Suprapubic skin (tissue), 4 donors: ENCODE results near the gene CHMP3. TPM values are rescaled to one million over a fixed set of nuclear protein-coding genes. Genes with fewer than 3 reads are reported as not detected.
"Not testable (repeated sequence)": the region's sequence is repeated elsewhere in the genome, so short reads cannot be mapped to it uniquely, and the experiment has no call there.

ENCODE experiments used
- DNase-seq, 2 donors: peaks; one replicate each; pipeline ENCODE4 v3.0.0-alpha.2; 2019; ENCODE audit warnings: low spot score in 2 of 2
- H3K27ac ChIP-seq: fragments of 200-600 bp; sonication (generic); one replicate; pipeline ENCODE4 v1.5.1; 2019
- H3K27me3 ChIP-seq: fragments of 200-600 bp; sonication (generic); one replicate; pipeline ENCODE4 v1.5.1; 2019
- H3K36me3 ChIP-seq: fragments of 200-600 bp; sonication (generic); one replicate; pipeline ENCODE4 v1.5.1; 2019
- H3K4me1 ChIP-seq: fragments of 200-600 bp; sonication (generic); one replicate; pipeline ENCODE4 v1.5.1; 2019
- H3K4me3 ChIP-seq: fragments of 200-600 bp; sonication (generic); one replicate; pipeline ENCODE4 v1.5.1; 2019; ENCODE audit warnings: mild to moderate bottlenecking
- H3K9me3 ChIP-seq: fragments of 200-600 bp; sonication (generic); one replicate; pipeline ENCODE4 v1.5.1; 2019
- CTCF ChIP-seq, 2 donors: fragments of 200-600 bp in 1 of 2; fragments of 450-650 bp in 1 of 2; sonication (generic) in 1 of 2; IDR thresholded peaks; one replicate each; pipeline ENCODE4 v1.5.1; 2016 to 2019; ENCODE audit warnings: antibody characterized with exemption in 2 of 2, mild to moderate bottlenecking in 1 of 2, moderate library complexity in 1 of 2
- EP300 ChIP-seq: sonication (generic); formaldehyde crosslinking; IDR thresholded peaks from one replicate; pipeline ENCODE4 v1.6.1; 2017; ENCODE audit warnings: antibody characterized with exemption
- POLR2A ChIP-seq, 2 donors: fragments of 450-650 bp; IDR thresholded peaks; one replicate each; pipeline ENCODE4 v1.6.1; 2017; ENCODE audit warnings: antibody characterized with exemption in 2 of 2, mild to moderate bottlenecking in 2 of 2, moderate library complexity in 2 of 2
- POLR2AphosphoS5 ChIP-seq, 3 donors: sonication (generic); formaldehyde crosslinking; IDR thresholded peaks; one replicate each; pipeline ENCODE4 v1.6.1; 2017; ENCODE audit warnings: antibody characterized with exemption in 3 of 3
- WGBS: methylation state at CpG from one replicate; pipeline ENCODE4 v1.1.5; 2018; 5-methylcytosine and 5-hydroxymethylcytosine counted together
- total RNA-seq, 4 donors: library from RNA; depleted of rRNA; stranded (reverse); fragments of >200 nt; gene quantifications; one replicate each; pipeline ENCODE4 v1.1.0, GENCODE V29; 2016

Gene CHMP3
- total RNA-seq, 4 donors from 2014 or later = 77.5 to 104 (median 92.4) TPM

- Histone ChIP-seq H3K9me3 (no peaks in the 10 kb centered on the region), H3K36me3 (no peaks in the 10 kb centered on the region), H3K4me1 (peaks cover 36% of the 10 kb centered on the region), H3K4me3 (peak overlapping the region; percentile 92), H3K27ac (peak overlapping the region; percentile 100), H3K27me3 (no peaks in the 10 kb centered on the region)
- no peak for DNase-seq
- WGBS = under 1% methylated on average over 16 of the region's 16 CpGs
- TF ChIP-seq CTCF (IDR thresholded peaks at IDR 0.05) = no peak
- no peak for TF ChIP-seq EP300
- TF ChIP-seq POLR2A (IDR thresholded peaks at IDR 0.05) = no peak
- no peak for TF ChIP-seq POLR2AphosphoS5 (IDR thresholded peaks at IDR 0.05)
Measured at GRCh38 chr2:86562485-86562921, 740 bp downstream of the CHMP3 start.

GRCh38 chr2:86557836-86558235, 5.4 kb downstream of the CHMP3 start:
- Histone ChIP-seq H3K27ac (no peak overlapping the region), H3K4me3 (no peak overlapping the region), H3K9me3 (no peaks in the 10 kb centered on the region), H3K27me3 (no peaks in the 10 kb centered on the region), H3K4me1 (peaks cover 23% of the 10 kb centered on the region), H3K36me3 (no peaks in the 10 kb centered on the region)
- WGBS = 97% methylated on average over 2 of the region's 2 CpGs
- DNase-seq = no peak
- TF ChIP-seq CTCF (IDR thresholded peaks at IDR 0.05) (no peak), POLR2AphosphoS5 (IDR thresholded peaks at IDR 0.05) (no peak), POLR2A (IDR thresholded peaks at IDR 0.05) (no peak), EP300 (no peak)

- Histone ChIP-seq H3K4me3 (no peak overlapping the region), H3K36me3 (no peaks in the 10 kb centered on the region), H3K27me3 (no peaks in the 10 kb centered on the region), H3K9me3 (no peaks in the 10 kb centered on the region), H3K27ac (no peak overlapping the region), H3K4me1 (peaks cover 14% of the 10 kb centered on the region)
- TF ChIP-seq POLR2AphosphoS5 (IDR thresholded peaks at IDR 0.05) (no peak), CTCF (IDR thresholded peaks at IDR 0.05) (no peak), EP300 (no peak), POLR2A (IDR thresholded peaks at IDR 0.05) (no peak)
- DNase-seq = no peak
- 87% methylated on average over 16 of the region's 16 CpGs for WGBS
Measured at GRCh38 chr2:86556508-86556907, 6.7 kb downstream of the CHMP3 start.

GRCh38 chr2:86552889-86553288, 10.4 kb downstream of the CHMP3 start:
- Histone ChIP-seq H3K27ac (no peak overlapping the region), H3K9me3 (peaks cover 6% of the 10 kb centered on the region), H3K4me1 (no peaks in the 10 kb centered on the region), H3K27me3 (no peaks in the 10 kb centered on the region), H3K36me3 (peaks cover 18% of the 10 kb centered on the region), H3K4me3 (no peak overlapping the region)
- no peak for DNase-seq
- 96% methylated on average over 7 of the region's 7 CpGs for WGBS
- TF ChIP-seq POLR2AphosphoS5 (IDR thresholded peaks at IDR 0.05) = no peak
- TF ChIP-seq POLR2A (IDR thresholded peaks at IDR 0.05) = no peak
- TF ChIP-seq CTCF (IDR thresholded peaks at IDR 0.05) = no peak

- not testable (repeated sequence) for H3K27ac ChIP-seq, DNase-seq, H3K4me3 ChIP-seq, H3K27me3 ChIP-seq, H3K9me3 ChIP-seq, H3K4me1 ChIP-seq
- WGBS = 96% methylated on average over 22 of the region's 26 CpGs
- peaks cover 24% of the 10 kb centered on the region for H3K36me3 ChIP-seq
Measured at GRCh38 chr2:86549963-86550725, 13.1 kb downstream of the CHMP3 start.

GRCh38 chr2:86549440-86549839, 13.8 kb downstream of the CHMP3 start:
- DNase-seq, H3K4me1 ChIP-seq, H3K27me3 ChIP-seq, H3K27ac ChIP-seq, H3K9me3 ChIP-seq, H3K4me3 ChIP-seq: not testable (repeated sequence)
- WGBS = 97% methylated on average over 13 of the region's 31 CpGs
- peaks cover 24% of the 10 kb centered on the region for H3K36me3 ChIP-seq

- peaks cover 24% of the 10 kb centered on the region for H3K36me3 ChIP-seq
- H3K9me3 ChIP-seq, H3K4me1 ChIP-seq, H3K27ac ChIP-seq, H3K27me3 ChIP-seq, DNase-seq, H3K4me3 ChIP-seq: not testable (repeated sequence)
- 97% methylated on average over 13 of the region's 37 CpGs for WGBS
Measured at GRCh38 chr2:86548913-86549396, 14.3 kb downstream of the CHMP3 start.

- H3K27ac ChIP-seq, DNase-seq, H3K4me1 ChIP-seq, H3K4me3 ChIP-seq, H3K27me3 ChIP-seq, H3K9me3 ChIP-seq: not testable (repeated sequence)
- WGBS = 94% methylated on average over 20 of the region's 20 CpGs
- H3K36me3 ChIP-seq = peaks cover 24% of the 10 kb centered on the region
Measured at GRCh38 chr2:86548165-86548912, 14.9 kb downstream of the CHMP3 start.
